GM19455 (cell line): ENCODE measurements around the gene ELL.
"Not testable (repeated sequence)": the region's sequence is repeated elsewhere in the genome, so short reads cannot be mapped to it uniquely, and the experiment has no call there.

ENCODE experiments used
- ATAC-seq: cut with Tn5 transposase; IDR thresholded peaks from one replicate; pipeline ENCODE4 v1.9.1; 2021; ENCODE audit not compliant: unreplicated experiment

The ELL gene

GRCh38 chr19:18532168-18532890 is 10.5 kb upstream of the ELL start:
- no peak for ATAC-seq

GRCh38 chr19:18531485-18531884 is 9.6 kb upstream of the ELL start:
- ATAC-seq = no peak

GRCh38 chr19:18529782-18530181 is 7.9 kb upstream of the ELL start:
- no peak for ATAC-seq

- no peak for ATAC-seq
Observed at GRCh38 chr19:18526316-18526715, 4.4 kb upstream of the ELL start.

GRCh38 chr19:18523841-18524240 is 2.0 kb upstream of the ELL start:
- ATAC-seq = no peak

- ATAC-seq = not testable (repeated sequence)
Observed at GRCh38 chr19:18522862-18523440, 1.1 kb upstream of the ELL start.

- ATAC-seq = peak; percentile 87
Observed at GRCh38 chr19:18522124-18522861, 423 bp upstream of the ELL start.

- ATAC-seq = no peak
Observed at GRCh38 chr19:18520848-18521691, 800 bp downstream of the ELL start.

- ATAC-seq = no peak
Observed at GRCh38 chr19:18519962-18520847, 1.7 kb downstream of the ELL start.

GRCh38 chr19:18518639-18519038 is 3.2 kb downstream of the ELL start:
- no peak for ATAC-seq

GRCh38 chr19:18517606-18518005 is 4.3 kb downstream of the ELL start:
- ATAC-seq = no peak

- no peak for ATAC-seq
Observed at GRCh38 chr19:18515959-18516358, 5.9 kb downstream of the ELL start.

GRCh38 chr19:18514800-18515682 is 6.8 kb downstream of the ELL start:
- ATAC-seq = no peak

- ATAC-seq = no peak
Observed at GRCh38 chr19:18513868-18514267, 8.0 kb downstream of the ELL start.

GRCh38 chr19:18510216-18510615 is 11.7 kb downstream of the ELL start:
- ATAC-seq = no peak

GRCh38 chr19:18508585-18508984 is 13.3 kb downstream of the ELL start:
- ATAC-seq = no peak

- ATAC-seq = no peak
Observed at GRCh38 chr19:18507727-18508440, 14.0 kb downstream of the ELL start.

- no peak for ATAC-seq
Observed at GRCh38 chr19:18507021-18507726, 14.7 kb downstream of the ELL start.
